GM10847 (cell line): Measurements from ENCODE around the gene SIN3B.

Experiments
- POLR2A ChIP-seq: IDR thresholded peaks from 2 replicates; pipeline ENCODE4 v1.6.1; 2011; ENCODE audit not compliant: insufficient read length; ENCODE audit errors: extremely low read depth

Gene SIN3B

GRCh38 chr19:16890461-16891184, 61.4 kb downstream of the SIN3B start:
- TF ChIP-seq POLR2A = no peak

- TF ChIP-seq POLR2A = no peak
Observed at GRCh38 chr19:16891696-16892382, 62.6 kb downstream of the SIN3B start.

- TF ChIP-seq POLR2A = no peak
Observed at GRCh38 chr19:16892436-16892835, 63.2 kb downstream of the SIN3B start.

- no peak for TF ChIP-seq POLR2A
Observed at GRCh38 chr19:16892868-16893685, 63.9 kb downstream of the SIN3B start.

GRCh38 chr19:16893686-16893989, 64.4 kb downstream of the SIN3B start:
- no peak for TF ChIP-seq POLR2A

GRCh38 chr19:16894080-16894479, 64.9 kb downstream of the SIN3B start:
- TF ChIP-seq POLR2A = no peak

GRCh38 chr19:16895467-16896145, 66.4 kb downstream of the SIN3B start:
- TF ChIP-seq POLR2A = no peak

- no peak for TF ChIP-seq POLR2A
Observed at GRCh38 chr19:16896146-16897028, 67.2 kb downstream of the SIN3B start.

- no peak for TF ChIP-seq POLR2A
Observed at GRCh38 chr19:16897029-16897855, 68.0 kb downstream of the SIN3B start.

- TF ChIP-seq POLR2A = no peak
Observed at GRCh38 chr19:16897856-16898161, 68.6 kb downstream of the SIN3B start.

GRCh38 chr19:16898361-16899015, 69.3 kb downstream of the SIN3B start:
- TF ChIP-seq POLR2A = no peak

GRCh38 chr19:16899566-16900075, 70.4 kb downstream of the SIN3B start:
- no peak for TF ChIP-seq POLR2A

GRCh38 chr19:16901491-16902175, 72.4 kb downstream of the SIN3B start:
- no peak for TF ChIP-seq POLR2A

GRCh38 chr19:16902545-16902944, 73.3 kb downstream of the SIN3B start:
- TF ChIP-seq POLR2A = no peak
